Mammary epithelial cell (primary cell): ENCODE data around the gene SCARF1.

Source experiments
- CTCF ChIP-seq, 2 donors: IDR thresholded peaks in 1 of 2; conservative IDR thresholded peaks in 1 of 2; 2 replicates each; pipeline ENCODE4 v1.5.1; 2011 to 2012; ENCODE audit warnings: inconsistent platforms in 2 of 2, low read length in 2 of 2, mild to moderate bottlenecking in 2 of 2, control low read depth in 1 of 2, low read depth in 1 of 2; ENCODE audit not compliant: insufficient read depth in 1 of 2; ENCODE audit errors: extremely low read depth in 1 of 2
- EZH2 ChIP-seq: IDR thresholded peaks from 2 replicates; pipeline ENCODE4 v1.6.1; 2012; ENCODE audit warnings: low read length, inconsistent platforms, borderline replicate concordance

- TF ChIP-seq CTCF (conservative IDR thresholded peaks at IDR 0.05 in 1 of 2, IDR thresholded peaks at IDR 0.05 in 1 of 2; ENCODE audit: extremely low read depth in 1 of 2, insufficient read depth in 1 of 2, low read depth in 1 of 2, low read length in 2 of 2) (no peak), EZH2 (no peak)
These were observed 9.7 kb downstream of the SCARF1 start for GRCh38 chr17:1635675-1636465.
